IPS-NIHi11 (cell line): ENCODE measurements around the gene MAP2K6.

ENCODE experiments used
- DNase-seq: peaks from one replicate; pipeline ENCODE4 v3.0.0; 2012; ENCODE audit warnings: mixed read lengths, low spot score

Gene MAP2K6

GRCh38 chr17:69579961-69580677, 165.6 kb downstream of the MAP2K6 start:
- DNase-seq: no peak

- no peak for DNase-seq
Measured at GRCh38 chr17:69581061-69581961, 166.8 kb downstream of the MAP2K6 start.

- DNase-seq: no peak
Measured at GRCh38 chr17:69588316-69588715, 173.8 kb downstream of the MAP2K6 start.

GRCh38 chr17:69588827-69589239, 174.3 kb downstream of the MAP2K6 start:
- no peak for DNase-seq

- DNase-seq: no peak
Measured at GRCh38 chr17:69590671-69591070, 176.2 kb downstream of the MAP2K6 start.

- DNase-seq: no peak
Measured at GRCh38 chr17:69592692-69593350, 178.3 kb downstream of the MAP2K6 start.

- no peak for DNase-seq
Measured at GRCh38 chr17:69593351-69593715, 178.8 kb downstream of the MAP2K6 start.

GRCh38 chr17:69593716-69594115, 179.2 kb downstream of the MAP2K6 start:
- DNase-seq: no peak

- no peak for DNase-seq
Measured at GRCh38 chr17:69594641-69595040, 180.1 kb downstream of the MAP2K6 start.

GRCh38 chr17:69596141-69596540, 181.6 kb downstream of the MAP2K6 start:
- DNase-seq: no peak

GRCh38 chr17:69597898-69598692, 183.6 kb downstream of the MAP2K6 start:
- DNase-seq: no peak

GRCh38 chr17:69602972-69603371, 188.5 kb downstream of the MAP2K6 start:
- DNase-seq: no peak
